ENCODE results near the gene ANAPC7.
"Not testable (repeated sequence)": the region's sequence is repeated elsewhere in the genome, so short reads cannot be mapped to it uniquely, and the experiment has no call there.

The ANAPC7 gene

GRCh38 chr12:110348431-110349059 is 55.0 kb downstream of the ANAPC7 start:
- no peak for DNase-seq

GRCh38 chr12:110347767-110348166 is 55.7 kb downstream of the ANAPC7 start:
- no peak for DNase-seq

GRCh38 chr12:110345963-110346362 is 57.5 kb downstream of the ANAPC7 start:
- DNase-seq: no peak

- no peak for DNase-seq
These were observed 58.3 kb downstream of the ANAPC7 start for GRCh38 chr12:110345176-110345661.

GRCh38 chr12:110344657-110345056 is 58.9 kb downstream of the ANAPC7 start:
- no peak for DNase-seq

- DNase-seq: no peak
These were observed 59.6 kb downstream of the ANAPC7 start for GRCh38 chr12:110343736-110344555.

- no peak for DNase-seq
These were observed 60.4 kb downstream of the ANAPC7 start for GRCh38 chr12:110343114-110343513.

GRCh38 chr12:110342157-110342556 is 61.4 kb downstream of the ANAPC7 start:
- DNase-seq: no peak

- no peak for DNase-seq
These were observed 62.8 kb downstream of the ANAPC7 start for GRCh38 chr12:110340706-110341105.

GRCh38 chr12:110340261-110340660 is 63.2 kb downstream of the ANAPC7 start:
- not testable (repeated sequence) for DNase-seq

GRCh38 chr12:110339184-110339952 is 64.1 kb downstream of the ANAPC7 start:
- no peak for DNase-seq

- no peak for DNase-seq
These were observed 64.8 kb downstream of the ANAPC7 start for GRCh38 chr12:110338754-110339153.

- DNase-seq: no peak
These were observed 65.4 kb downstream of the ANAPC7 start for GRCh38 chr12:110337912-110338710.

- DNase-seq: no peak
These were observed 67.9 kb downstream of the ANAPC7 start for GRCh38 chr12:110335481-110336045.

- DNase-seq: no peak
These were observed 70.3 kb downstream of the ANAPC7 start for GRCh38 chr12:110333201-110333600.

GRCh38 chr12:110330544-110330943 is 73.0 kb downstream of the ANAPC7 start:
- no peak for DNase-seq

GRCh38 chr12:110330124-110330523 is 73.4 kb downstream of the ANAPC7 start:
- no peak for DNase-seq

- no peak for DNase-seq
These were observed 73.8 kb downstream of the ANAPC7 start for GRCh38 chr12:110329710-110330109.
